GM21447 (cell line): ENCODE data around the gene CREG1.
A peak's percentile ranks its signal among the peaks of the same experiment; 100 is the strongest.

Experiments used
- ATAC-seq: cut with Tn5 transposase; IDR thresholded peaks from one replicate; pipeline ENCODE4 v1.9.1; 2021; ENCODE audit not compliant: unreplicated experiment

The CREG1 gene

GRCh38 chr1:167532964-167533824 is 20.4 kb downstream of the CREG1 start:
- ATAC-seq = peak; percentile 22

DNA sequence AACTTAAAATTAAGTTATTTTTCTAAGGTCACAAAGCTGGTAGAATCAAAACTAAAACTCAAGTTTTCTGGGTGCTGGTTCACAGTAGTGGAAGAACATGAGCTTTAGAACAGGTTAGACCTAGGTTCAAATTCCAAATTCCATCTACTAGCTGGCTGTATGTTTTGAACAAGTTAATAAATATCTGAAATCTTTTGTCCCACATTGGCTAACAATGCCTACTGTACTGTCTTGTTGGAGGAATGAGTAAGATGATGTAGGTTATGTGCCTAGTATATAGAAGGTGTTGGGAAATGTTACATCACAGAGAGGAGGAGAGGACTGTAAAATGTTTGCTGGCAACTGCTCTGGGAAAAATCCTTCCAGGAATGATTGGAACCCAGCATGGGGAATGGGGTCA is 21.2 kb downstream of the CREG1 start:
- no peak for ATAC-seq

DNA sequence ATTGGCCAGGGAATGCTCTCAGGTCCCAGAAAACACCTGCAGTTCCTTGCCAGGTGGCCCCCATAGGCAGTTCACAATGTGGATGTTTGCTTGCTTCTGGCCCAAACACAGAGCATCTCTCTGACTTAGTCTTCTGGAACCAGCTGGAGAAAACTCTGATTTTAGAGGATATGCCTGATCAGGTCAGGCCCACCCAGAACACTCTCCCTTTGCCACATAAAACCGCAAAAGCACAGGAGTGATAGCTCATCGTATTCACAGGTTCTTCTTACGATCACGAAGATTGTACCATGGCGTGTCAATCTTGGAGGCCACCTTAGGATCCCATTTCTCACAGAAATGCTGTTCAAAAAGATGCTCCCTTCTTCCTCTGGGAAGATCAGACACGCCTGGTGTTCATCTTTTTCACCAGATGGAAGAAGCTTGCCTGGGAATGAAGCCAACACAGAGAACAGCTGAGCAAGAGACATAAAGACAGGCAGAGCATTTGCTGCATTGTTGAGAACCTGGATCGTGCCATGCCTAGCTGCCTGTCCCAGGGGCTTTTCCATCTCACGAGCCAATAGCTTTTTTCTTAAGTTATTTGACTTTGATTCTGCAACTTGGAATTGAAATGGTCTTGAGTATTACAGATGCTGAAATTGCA is 23.6 kb downstream of the CREG1 start:
- no peak for ATAC-seq

DNA sequence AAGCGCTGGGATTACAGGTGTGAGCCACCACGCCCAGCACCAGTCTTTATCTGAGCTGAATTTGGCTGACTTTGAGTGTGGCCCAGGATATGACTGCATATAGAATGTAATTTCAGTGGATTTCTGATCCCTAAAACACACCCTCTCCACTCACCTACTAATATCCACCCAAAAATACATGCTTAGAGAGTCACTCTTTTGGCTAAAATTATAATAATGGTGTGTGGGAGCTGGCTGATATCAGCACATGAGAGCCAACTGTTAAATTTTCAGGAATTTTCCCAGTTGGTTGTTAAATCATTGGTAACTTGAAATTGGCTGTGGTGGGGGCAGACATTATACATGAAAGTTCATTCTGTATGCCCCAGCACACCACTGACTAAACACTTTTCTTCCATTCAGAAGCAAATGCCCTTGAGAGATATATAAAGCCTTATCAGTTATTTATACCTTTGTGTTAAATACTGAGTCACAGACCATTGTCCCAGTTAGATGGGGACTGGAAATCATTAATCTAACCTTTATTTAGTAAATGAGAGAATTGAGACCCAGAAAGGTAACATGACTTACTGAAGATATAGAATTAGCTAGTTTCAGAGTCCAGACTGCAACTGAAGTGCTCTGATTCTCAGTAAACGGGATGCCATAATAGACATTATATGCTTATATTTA is 25.4 kb downstream of the CREG1 start:
- no peak for ATAC-seq

DNA sequence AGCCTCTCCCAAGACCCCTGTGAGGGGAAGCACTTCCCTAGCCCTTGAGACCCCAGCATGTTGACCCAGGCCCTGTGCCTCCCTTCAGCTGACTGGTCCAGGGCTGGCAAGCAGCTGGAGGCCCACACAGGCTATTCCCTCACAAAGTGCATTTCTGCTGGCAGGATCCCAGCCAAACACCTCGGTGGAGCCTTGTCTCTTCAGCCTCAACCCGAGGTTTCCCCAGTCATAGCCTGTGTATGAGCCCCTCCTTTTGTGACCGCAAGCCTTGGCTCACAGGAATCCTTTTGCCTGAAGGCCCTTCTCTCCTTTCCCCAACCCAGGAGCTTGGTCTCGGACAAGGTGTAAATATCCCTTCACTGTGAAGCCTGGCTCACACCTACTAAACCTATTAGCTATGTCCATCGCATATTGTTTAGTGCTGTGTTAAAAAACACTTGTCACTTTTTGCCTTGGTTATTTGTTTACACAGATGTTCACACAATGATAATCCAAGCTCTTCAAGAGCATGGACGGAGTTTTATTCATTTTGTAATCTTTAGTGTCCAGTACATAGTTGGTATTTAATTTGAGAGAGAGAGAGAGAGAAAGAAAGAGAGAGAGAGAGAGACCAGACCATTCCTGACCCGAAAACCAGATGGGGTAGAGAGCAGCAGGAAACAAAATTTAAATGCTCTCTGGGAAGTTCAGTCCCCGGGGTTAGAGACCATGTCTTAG is 26.7 kb downstream of the CREG1 start:
- no peak for ATAC-seq

DNA sequence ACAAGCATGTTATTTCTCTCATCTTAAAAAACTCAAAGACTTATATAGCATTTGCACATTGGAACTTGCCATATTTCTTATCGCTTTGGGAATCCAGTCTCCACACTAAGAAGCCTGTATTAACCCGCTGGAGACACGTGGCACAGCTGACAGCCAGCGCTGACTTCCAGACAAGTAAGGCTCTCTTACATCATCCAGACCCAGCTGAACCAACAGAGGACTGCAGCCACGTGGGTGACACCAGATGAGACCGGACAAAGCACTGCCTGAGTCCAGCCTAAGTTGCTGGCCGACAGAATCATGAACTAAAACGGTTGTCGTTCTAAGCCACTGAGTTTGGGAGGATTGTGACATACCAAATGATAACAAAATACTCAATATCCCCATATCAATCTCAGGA is 28.9 kb downstream of the CREG1 start:
- ATAC-seq = no peak

GRCh38 chr1:167522246-167522645 is 31.3 kb downstream of the CREG1 start:
- ATAC-seq = no peak

- ATAC-seq = no peak
These were observed 32.8 kb downstream of the CREG1 start for GRCh38 chr1:167520711-167521206.

DNA sequence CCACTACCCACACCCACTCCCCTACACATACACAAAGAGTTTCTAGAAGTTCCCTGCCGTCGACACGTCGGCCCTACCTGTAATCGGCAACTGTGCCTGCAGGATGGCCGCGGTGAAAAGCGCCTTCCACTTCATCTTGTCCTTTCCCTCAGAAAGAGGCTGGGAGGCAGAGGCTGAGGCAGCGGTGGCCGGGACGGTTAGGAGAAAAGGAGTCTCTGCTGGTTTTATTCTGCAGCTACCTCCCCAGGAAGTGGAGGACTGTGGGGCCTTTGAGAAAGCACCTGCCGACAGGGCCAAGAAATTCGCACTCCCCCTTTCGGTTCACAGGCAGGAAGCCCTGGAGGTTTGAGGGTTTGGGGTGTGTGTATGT is 35.2 kb downstream of the CREG1 start, which contains the start of gene CD247:
Gene CD247 (minus strand): TSS at position 199 of the 370 bp plus-strand sequence. CDS start 64 bp downstream, at position 135.
- ATAC-seq = no peak

DNA sequence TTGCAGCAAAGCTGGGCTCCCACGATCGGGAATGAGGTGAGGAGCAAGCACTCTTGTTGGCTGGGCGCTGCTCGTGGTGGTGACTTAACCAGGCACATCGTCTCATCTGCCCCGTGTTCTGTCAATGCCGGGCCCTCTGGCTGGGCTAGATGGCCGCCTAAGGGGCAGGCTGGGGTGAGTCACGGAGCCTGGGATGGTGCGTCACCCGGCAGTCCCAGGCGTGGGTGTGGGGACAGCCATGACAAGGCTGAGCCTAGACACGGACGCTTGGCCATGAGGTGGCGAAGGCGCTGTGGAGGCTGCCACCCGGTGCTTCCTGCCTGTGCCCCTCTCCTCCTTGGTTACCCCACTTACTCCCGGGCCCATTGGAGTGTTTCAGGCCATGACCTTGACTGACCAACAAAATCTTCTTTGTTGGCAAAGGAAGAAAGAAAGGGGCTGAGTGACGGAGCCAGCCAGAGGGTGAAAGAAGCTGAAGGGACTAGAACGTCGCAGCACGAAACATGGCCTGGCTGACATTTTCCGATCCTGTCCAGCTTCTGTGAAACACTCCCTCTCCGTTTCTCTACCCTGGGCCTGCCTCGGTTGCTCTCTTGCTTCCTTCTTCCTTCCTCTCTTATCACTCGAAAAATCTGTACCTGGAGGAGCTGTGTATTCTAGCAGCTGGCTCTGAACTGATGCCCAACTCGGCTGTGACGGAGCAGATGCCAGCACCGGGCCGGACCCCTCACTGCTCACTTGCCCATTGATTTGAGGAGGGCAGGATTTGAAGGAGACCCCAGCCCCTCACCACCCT is 35.8 kb downstream of the CREG1 start:
- no peak for ATAC-seq

GRCh38 chr1:167516404-167517388 is 36.9 kb downstream of the CREG1 start:
- no peak for ATAC-seq

- ATAC-seq = no peak
These were observed 37.7 kb downstream of the CREG1 start for GRCh38 chr1:167515893-167516321.

- no peak for ATAC-seq
These were observed 38.1 kb downstream of the CREG1 start for GRCh38 chr1:167515461-167515860.

- no peak for ATAC-seq
These were observed 39.3 kb downstream of the CREG1 start for GRCh38 chr1:167514288-167514687.

DNA sequence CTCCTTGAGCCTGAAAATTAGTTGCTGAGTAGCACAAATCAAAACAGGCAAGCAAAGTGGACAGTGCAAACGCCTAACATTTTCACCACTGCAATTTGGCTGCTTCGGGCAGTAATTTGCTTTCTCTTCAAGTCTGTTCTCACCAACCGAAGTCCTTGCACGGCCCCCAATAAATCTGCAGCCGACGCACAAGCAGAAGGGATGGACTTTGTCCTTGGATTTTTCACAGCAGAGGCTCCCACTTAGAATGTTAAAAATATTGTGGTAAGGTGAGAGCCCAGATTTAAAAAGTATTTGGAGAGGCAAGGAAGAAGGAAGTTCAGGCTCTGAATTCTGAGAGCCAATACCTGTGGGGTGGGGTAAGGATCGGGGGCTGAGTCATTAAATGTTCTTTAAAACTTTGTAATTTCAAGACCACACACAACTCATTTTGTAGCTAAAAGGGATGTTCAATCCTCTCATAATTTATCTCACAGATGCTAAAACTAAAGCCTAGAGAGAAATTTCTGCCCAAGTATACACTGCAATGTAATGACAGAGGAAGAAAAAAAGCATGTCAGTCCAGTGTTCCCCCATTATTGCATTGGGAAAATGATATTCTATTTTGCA is 41.4 kb downstream of the CREG1 start:
- ATAC-seq = no peak

DNA sequence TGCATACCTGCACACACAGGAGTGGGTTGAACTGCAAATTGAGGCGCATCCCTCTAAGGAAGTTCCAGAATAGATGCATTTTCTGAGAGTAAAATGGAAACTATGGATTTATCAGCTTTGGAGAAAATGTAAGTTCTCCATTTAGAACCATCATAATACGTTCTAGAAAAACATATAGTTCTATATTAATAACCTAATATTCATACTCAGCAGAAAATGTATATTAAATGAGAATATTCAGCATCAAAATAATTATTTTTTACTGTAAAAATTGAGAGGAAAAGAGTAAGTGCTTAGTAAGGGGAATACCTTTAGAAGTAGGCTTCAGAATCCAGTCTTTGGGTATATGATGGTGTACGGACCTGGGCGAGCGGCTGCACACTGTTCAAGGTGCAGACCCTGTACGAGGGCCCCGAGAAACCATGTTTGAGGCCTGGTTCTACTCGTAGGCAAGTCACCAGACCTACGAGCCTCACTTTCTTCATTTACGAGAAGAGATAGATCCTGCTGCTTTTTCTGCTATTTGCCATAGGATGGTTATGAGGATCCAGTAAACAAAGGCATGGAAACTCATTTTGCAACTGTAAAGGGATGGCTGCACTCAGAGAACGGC is 42.1 kb downstream of the CREG1 start:
- no peak for ATAC-seq

DNA sequence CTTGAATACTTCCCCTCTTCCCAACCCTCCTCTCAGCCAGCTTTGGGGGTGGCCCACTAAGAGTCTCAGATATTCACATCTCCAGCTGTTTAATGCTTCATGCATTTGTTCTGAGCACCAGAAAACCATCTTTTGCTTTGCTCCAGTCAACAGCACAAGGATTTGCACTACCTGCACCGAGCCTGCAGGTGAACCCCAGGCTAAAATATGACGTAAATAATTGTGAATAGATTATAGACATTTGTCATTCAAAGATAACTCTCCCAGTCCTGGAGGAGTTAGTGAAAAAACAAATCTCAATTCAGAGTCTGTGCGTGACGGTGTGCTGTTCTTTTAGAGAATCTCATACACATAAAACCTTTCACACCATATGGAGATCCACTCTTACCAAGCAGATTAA is 42.7 kb downstream of the CREG1 start:
- ATAC-seq = no peak

DNA sequence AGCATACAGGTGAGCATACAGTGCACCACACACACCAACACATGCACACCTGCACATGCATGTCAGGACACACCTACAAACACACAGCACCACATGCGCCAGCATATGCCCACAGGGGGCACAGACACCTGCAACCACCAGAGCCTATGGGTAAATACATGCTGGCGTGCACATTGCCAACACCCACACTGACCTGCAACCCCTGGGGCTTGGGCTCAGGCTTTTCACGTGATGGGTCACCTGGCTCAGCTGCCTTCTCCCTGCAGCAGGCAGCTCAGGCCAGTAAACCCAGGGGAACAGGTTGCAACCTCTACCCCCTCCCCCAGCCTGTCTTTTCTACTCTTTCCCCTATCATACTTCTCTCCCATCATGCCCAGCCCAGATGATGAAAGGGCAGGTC is 43.3 kb downstream of the CREG1 start:
- ATAC-seq = no peak
